Measurements from ENCODE around the gene FLYWCH2.

Gene FLYWCH2

DNA sequence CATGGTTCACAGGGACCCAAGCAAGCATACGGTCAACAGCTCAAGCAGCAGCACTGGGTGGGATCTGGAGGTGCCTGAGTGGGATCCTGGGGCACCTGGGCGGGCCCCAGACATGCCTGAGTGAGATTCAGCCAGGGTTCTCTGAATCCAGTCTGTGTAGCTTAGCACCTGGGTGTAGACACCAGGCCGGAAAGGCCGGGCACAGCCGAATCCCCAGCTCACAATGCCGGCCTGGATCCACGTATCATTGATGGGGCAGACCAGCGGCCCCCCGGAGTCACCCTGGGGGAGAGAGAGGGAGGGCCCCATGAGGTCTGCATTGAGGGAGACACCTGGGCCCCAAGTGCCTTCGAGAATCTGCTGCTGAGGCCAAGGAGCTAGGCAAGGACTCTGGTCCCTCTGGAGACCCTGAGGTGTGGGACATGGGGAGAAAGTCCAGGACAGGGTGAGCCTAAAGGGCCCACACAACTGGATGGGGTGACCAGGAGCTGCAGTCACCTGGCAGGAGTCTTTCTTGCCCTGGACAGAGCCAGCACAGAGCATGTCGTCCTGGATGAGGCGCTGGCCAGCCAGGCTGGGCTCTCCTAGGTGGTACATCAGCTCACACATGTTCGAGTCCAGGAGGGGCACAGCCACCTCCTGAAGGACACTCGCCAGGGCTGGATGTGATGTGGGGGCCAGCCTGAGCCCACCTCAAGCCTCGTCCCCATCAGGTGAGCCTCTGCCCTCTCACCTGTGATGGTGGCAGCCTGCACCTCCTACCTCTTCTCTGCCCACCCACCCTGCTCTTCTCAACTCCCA, 43.2 kb upstream of the FLYWCH2 start:
- no peak overlapping the region for H3K4me3 ChIP-seq (ENCODE audit: low read length)
- TF ChIP-seq, protein P1, sequence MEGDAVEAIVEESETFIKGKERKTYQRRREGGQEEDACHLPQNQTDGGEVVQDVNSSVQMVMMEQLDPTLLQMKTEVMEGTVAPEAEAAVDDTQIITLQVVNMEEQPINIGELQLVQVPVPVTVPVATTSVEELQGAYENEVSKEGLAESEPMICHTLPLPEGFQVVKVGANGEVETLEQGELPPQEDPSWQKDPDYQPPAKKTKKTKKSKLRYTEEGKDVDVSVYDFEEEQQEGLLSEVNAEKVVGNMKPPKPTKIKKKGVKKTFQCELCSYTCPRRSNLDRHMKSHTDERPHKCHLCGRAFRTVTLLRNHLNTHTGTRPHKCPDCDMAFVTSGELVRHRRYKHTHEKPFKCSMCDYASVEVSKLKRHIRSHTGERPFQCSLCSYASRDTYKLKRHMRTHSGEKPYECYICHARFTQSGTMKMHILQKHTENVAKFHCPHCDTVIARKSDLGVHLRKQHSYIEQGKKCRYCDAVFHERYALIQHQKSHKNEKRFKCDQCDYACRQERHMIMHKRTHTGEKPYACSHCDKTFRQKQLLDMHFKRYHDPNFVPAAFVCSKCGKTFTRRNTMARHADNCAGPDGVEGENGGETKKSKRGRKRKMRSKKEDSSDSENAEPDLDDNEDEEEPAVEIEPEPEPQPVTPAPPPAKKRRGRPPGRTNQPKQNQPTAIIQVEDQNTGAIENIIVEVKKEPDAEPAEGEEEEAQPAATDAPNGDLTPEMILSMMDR (IDR thresholded peaks at IDR 0.05; ENCODE audit: insufficient read depth, low read depth, low read length, missing control alignments): no peak
- no peak for DNase-seq (ENCODE audit: low read depth)

DNA sequence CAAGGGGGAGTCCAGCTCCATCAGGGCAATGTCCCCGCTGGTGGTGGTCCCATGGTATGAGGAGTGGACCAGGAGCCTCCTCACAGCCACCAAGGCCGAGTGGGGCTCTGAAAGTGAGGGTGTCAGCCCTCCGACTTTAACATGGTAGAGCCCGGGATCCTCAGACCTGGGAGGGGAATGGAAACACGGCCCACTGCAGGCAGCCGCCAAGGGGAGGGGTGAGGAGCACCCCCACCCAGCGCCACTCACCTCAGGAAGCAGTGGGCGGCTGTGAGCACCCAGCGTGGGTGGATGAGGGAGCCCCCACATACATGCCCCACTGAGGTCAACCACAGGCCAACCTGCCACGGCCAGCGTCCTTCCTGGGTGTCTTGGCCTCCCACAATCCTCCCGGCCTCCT, 42.1 kb upstream of the FLYWCH2 start:
- TF ChIP-seq, protein P1 (IDR thresholded peaks at IDR 0.05; ENCODE audit: insufficient read depth, low read depth, low read length, missing control alignments): no peak
- DNase-seq (ENCODE audit: low read depth): no peak
- H3K4me3 ChIP-seq (ENCODE audit: low read length): no peak overlapping the region

DNA sequence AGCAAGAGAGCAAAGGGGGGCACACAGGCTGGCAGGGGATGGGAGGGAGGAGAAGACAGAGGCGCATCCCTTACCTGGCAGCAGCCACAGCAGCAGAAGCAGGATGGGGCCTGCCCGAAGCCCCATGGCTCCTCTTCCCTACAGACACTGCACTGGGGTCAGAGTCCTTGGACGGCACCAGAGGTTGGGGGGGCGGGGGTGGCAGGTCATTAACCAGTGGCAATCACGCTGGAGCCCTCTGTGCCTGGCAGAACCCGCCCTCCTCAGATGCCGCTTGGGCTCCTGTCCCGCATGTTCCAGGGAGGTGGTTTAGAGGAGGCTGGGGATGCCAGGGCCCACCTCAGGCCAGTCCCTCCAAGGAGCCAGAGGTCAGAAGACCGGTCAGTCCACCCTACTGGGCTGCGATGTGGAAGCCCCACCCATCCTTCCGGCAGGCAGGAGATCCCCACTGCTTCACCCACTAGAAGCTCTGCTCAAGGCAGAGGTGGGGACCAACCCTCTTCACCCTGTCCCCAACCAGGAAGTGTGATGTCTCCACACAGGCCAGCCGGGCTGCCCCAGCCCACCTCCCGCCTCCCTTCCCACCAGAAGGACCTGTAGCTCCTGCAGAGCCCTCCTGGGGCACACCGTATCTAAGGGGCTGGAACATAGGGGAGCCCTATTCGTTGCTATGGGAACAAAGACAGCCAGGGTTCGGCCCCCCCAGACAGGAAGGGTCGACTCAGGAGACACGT, 41.2 kb upstream of the FLYWCH2 start:
- H3K4me3 ChIP-seq (ENCODE audit: low read length): no peak overlapping the region
- TF ChIP-seq, protein P1 (IDR thresholded peaks at IDR 0.05; ENCODE audit: insufficient read depth, low read depth, low read length, missing control alignments): no peak
- DNase-seq (ENCODE audit: low read depth): no peak

DNA sequence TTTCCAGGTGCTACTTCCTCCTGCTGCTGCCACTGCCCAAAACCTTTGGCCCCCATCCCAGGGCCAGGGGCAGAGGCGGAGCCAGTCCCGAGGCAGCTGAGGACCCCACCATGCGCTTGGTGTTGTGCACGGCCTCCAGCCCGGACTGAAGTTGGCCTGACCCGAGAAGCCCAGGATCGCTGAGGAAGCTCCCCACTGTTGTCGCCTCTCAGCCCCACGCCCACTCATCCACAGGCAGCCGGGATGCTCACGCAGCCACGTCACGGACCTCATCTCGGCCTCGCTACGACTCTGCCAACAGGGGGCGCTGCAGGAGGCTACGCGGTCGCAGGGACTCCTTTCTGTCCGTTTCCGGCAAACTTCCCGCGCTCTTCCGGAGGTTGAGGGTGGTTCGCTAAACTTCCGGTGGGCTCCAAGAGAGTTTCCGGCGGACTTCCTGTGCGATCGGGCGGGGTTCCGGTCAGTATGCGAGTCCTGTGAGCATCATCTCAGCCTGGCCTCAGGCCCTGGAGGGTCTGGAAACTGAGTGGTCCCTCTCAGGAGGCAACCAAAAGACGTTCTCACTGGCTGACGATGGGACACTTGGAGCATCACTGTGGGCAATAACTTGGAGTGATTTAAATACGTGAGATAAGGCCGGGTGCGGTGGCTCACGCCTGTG, 40.5 kb upstream of the FLYWCH2 start:
- DNase-seq (ENCODE audit: low read depth): no peak
- H3K4me3 ChIP-seq (ENCODE audit: low read length): no peak overlapping the region
- TF ChIP-seq, protein P1 (IDR thresholded peaks at IDR 0.05; ENCODE audit: insufficient read depth, low read depth, low read length, missing control alignments): peak; percentile 24

DNA sequence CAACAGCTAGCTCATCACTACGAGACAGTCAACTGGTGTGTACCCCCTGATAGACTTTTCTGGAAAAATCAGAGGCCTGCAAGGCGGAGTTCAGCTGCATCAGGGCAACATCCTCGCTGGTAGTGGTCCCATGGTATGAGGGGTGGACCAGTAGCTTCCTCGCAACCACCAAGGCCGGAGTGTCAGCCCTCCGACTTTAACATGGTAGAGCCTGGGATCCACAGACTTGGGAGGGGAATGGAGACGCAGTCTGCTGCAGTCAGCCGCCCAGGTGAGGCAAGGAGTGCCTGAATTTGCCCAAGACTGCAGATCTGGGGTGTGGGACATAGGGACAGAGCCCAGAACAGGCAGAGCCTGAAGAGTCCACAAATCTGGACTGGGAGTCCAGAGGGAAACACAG, 39.5 kb upstream of the FLYWCH2 start:
- no peak for DNase-seq (ENCODE audit: low read depth)
- no peak overlapping the region for H3K4me3 ChIP-seq (ENCODE audit: low read length)
- TF ChIP-seq, protein P1 (IDR thresholded peaks at IDR 0.05; ENCODE audit: insufficient read depth, low read depth, low read length, missing control alignments): no peak

DNA sequence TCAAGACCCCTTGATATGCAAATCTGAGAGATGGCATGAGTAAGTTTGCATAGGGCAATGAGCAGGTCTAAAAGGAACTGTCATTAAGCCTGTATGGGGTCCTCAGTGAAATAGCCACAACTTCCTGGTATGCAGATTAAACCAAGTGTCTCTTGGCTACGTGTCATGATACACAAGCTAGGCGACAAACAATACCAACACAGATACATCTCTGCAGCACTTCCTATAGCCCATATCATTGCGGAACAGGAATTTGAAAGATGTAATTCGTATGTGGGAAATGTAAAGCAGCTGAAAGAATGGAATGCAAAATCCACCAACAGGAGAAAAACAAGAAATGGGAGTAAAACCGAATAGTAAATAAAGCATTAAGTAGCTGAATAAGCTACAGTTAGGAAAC, 37.9 kb upstream of the FLYWCH2 start:
- no peak overlapping the region for H3K4me3 ChIP-seq (ENCODE audit: low read length)
- DNase-seq (ENCODE audit: low read depth): no peak
- TF ChIP-seq, protein P1 (IDR thresholded peaks at IDR 0.05; ENCODE audit: insufficient read depth, low read depth, low read length, missing control alignments): no peak

Data from epithelial cell of esophagus (primary cell).